K562 treated with DMSO at 1 percent for 12 hours (cell line): ENCODE results near the gene YBX2. TPM values are rescaled to one million over a fixed set of nuclear protein-coding genes. Genes with fewer than 3 reads are reported as not detected.

Experiments
- total RNA-seq: library from RNA; unstranded; fragments of 300-600 nt; gene quantifications from 2 replicates; pipeline ENCODE4 v1.2.3, GENCODE V29; 2022; ENCODE audit not compliant: insufficient read depth

The YBX2 gene
- total RNA-seq, result not detected in 2 replicates

GRCh38 chr17:7294614-7295153, at the start of gene YBX2:
Gene YBX2, minus strand, starts transcription at chr17:7294639. Its CDS starts 139 bp downstream, at chr17:7294500.

GRCh38 chr17:7336240-7337175, 42.1 kb upstream of the YBX2 start, which contains the start of gene ACAP1:
Gene ACAP1, plus strand, starts transcription at chr17:7336529. Its CDS starts 206 bp downstream, at chr17:7336735.

GRCh38 chr17:7328840-7329373, 34.5 kb upstream of the YBX2 start, which contains the start of gene NEURL4:
Gene NEURL4, minus strand, starts transcription at chr17:7329335. Its CDS starts 23 bp downstream, at chr17:7329312.

GRCh38 chr17:7314719-7315569, 20.5 kb upstream of the YBX2 start, which contains the start of gene GPS2:
Gene GPS2, minus strand, starts transcription at chr17:7315360. Its CDS starts 308 bp downstream, at chr17:7315052.

GRCh38 chr17:7306911-7307685, 12.7 kb upstream of the YBX2 start, which contains the start of gene EIF5A:
Gene EIF5A, plus strand, starts transcription at chr17:7307628. Its CDS starts 2,008 bp downstream, at chr17:7309636.

GRCh38 chr17:7281074-7281952, 13.1 kb downstream of the YBX2 start, which contains the start of gene SLC2A4:
Gene SLC2A4, plus strand, starts transcription at chr17:7281718. Its CDS starts 217 bp downstream, at chr17:7281935.

GRCh38 chr17:7262192-7262934, 32.1 kb downstream of the YBX2 start, which contains the start of gene CLDN7:
Gene CLDN7, minus strand, starts transcription at chr17:7262478. Its CDS starts 435 bp downstream, at chr17:7262043.

GRCh38 chr17:7252176-7253043, 42.0 kb downstream of the YBX2 start, which contains the start of gene ELP5:
Gene ELP5, plus strand, starts transcription at chr17:7252215. Its CDS starts 336 bp downstream, at chr17:7252551.

GRCh38 chr17:7251661-7252175, 42.7 kb downstream of the YBX2 start, which contains the start of gene CTDNEP1:
Gene CTDNEP1, minus strand, starts transcription at chr17:7251734. Its CDS starts 438 bp downstream, at chr17:7251296.

GRCh38 chr17:7241783-7242716, 52.4 kb downstream of the YBX2 start, which contains the start of gene GABARAP:
Gene GABARAP, minus strand, starts transcription at chr17:7242449. Its CDS starts 119 bp downstream, at chr17:7242330.

GRCh38 chr17:7239091-7240027, 55.1 kb downstream of the YBX2 start, which contains the start of gene PHF23:
Gene PHF23, minus strand, starts transcription at chr17:7239457. Its CDS starts 178 bp downstream, at chr17:7239279.

